Mammary epithelial cell (primary cell): ENCODE data around the gene LEMD3.

Experiments used
- EZH2 ChIP-seq: IDR thresholded peaks from 2 replicates; pipeline ENCODE4 v1.6.1; 2012; ENCODE audit warnings: low read length, inconsistent platforms, borderline replicate concordance
- TF ChIP-seq, protein P1 (sequence below), 2 donors: IDR thresholded peaks in 1 of 2; conservative IDR thresholded peaks in 1 of 2; 2 replicates each; pipeline ENCODE4 v1.5.1; 2011 to 2012; ENCODE audit warnings: inconsistent platforms in 2 of 2, low read length in 2 of 2, mild to moderate bottlenecking in 2 of 2, control low read depth in 1 of 2, low read depth in 1 of 2; ENCODE audit not compliant: insufficient read depth in 1 of 2; ENCODE audit errors: extremely low read depth in 1 of 2

DNA sequence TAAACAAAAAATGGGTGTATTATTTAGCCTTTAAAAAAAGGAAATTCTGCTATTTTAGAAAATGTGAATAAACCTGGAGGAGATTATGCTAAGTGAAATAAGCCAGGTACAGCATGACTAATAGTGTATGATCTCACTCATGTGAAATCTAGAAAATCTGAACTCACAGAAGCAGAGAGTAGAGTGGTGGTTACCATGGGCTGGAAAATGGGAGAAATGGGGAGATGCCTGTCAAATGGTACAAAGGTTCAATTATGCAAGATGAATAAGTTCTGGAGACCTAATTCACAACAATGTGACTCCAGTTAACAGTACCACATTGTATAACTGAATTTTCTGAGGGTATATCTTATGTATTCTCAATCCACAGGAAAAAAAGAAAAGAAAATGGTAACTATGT lies 17.4 kb upstream of the LEMD3 start:
- TF ChIP-seq, protein P1, sequence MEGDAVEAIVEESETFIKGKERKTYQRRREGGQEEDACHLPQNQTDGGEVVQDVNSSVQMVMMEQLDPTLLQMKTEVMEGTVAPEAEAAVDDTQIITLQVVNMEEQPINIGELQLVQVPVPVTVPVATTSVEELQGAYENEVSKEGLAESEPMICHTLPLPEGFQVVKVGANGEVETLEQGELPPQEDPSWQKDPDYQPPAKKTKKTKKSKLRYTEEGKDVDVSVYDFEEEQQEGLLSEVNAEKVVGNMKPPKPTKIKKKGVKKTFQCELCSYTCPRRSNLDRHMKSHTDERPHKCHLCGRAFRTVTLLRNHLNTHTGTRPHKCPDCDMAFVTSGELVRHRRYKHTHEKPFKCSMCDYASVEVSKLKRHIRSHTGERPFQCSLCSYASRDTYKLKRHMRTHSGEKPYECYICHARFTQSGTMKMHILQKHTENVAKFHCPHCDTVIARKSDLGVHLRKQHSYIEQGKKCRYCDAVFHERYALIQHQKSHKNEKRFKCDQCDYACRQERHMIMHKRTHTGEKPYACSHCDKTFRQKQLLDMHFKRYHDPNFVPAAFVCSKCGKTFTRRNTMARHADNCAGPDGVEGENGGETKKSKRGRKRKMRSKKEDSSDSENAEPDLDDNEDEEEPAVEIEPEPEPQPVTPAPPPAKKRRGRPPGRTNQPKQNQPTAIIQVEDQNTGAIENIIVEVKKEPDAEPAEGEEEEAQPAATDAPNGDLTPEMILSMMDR (conservative IDR thresholded peaks at IDR 0.05 in 1 of 2, IDR thresholded peaks at IDR 0.05 in 1 of 2; ENCODE audit: extremely low read depth in 1 of 2, insufficient read depth in 1 of 2, low read depth in 1 of 2, low read length in 2 of 2) = no peak
- no peak for TF ChIP-seq EZH2
